OCI-LY1 (cell line): ENCODE data around the gene DGKG.

Experiments used
- H2AFZ ChIP-seq: fragments of 200-600 bp; sonication (generic), shearing (Covaris generic); 2 replicates; pipeline ENCODE4 v1.6.0; 2014; ENCODE audit warnings: antibody characterized with exemption, mild to moderate bottlenecking, low read length
- H3F3A ChIP-seq: fragments of 200-600 bp; sonication (generic), shearing (Covaris generic); 2 replicates; pipeline ENCODE4 v1.6.0; 2014; ENCODE audit warnings: mild to moderate bottlenecking, antibody characterized with exemption, low read length, moderate library complexity; ENCODE audit not compliant: insufficient read depth
- H3K27ac ChIP-seq: fragments of 200-600 bp; sonication (generic); 2 replicates; pipeline ENCODE4 v1.5.1; 2014; ENCODE audit warnings: low read length, mixed run types, mild to moderate bottlenecking, low read depth; ENCODE audit not compliant: poor library complexity, severe bottlenecking
- H3K27me3 ChIP-seq: fragments of 200-600 bp; sonication (generic); 2 replicates; pipeline ENCODE4 v1.6.0; 2014; ENCODE audit warnings: antibody characterized with exemption, mild to moderate bottlenecking, low read length, moderate library complexity; ENCODE audit not compliant: insufficient read depth
- H3K36me3 ChIP-seq: fragments of 200-600 bp; sonication (generic); 2 replicates; pipeline ENCODE4 v1.6.1; 2014; ENCODE audit warnings: mild to moderate bottlenecking, antibody characterized with exemption, low read length, moderate library complexity, mixed read lengths; ENCODE audit not compliant: insufficient read depth
- H3K4me1 ChIP-seq: fragments of 200-600 bp; sonication (generic); 2 replicates; pipeline ENCODE4 v1.5.1; 2014; ENCODE audit warnings: mild to moderate bottlenecking, low read length, moderate library complexity; ENCODE audit not compliant: insufficient read depth, severe bottlenecking
- H3K4me2 ChIP-seq: fragments of 200-600 bp; sonication (generic), shearing (Covaris generic); 2 replicates; pipeline ENCODE4 v1.6.1; 2014; ENCODE audit warnings: low read length
- H3K4me3 ChIP-seq: fragments of 200-600 bp; sonication (generic); 2 replicates; pipeline ENCODE4 v1.5.1; 2014; ENCODE audit warnings: low read length, low read depth, mild to moderate bottlenecking, mixed read lengths; ENCODE audit not compliant: poor library complexity, severe bottlenecking
- H3K79me2 ChIP-seq: fragments of 200-600 bp; shearing (Covaris generic); 2 replicates; pipeline ENCODE4 v1.6.1; 2016; ENCODE audit warnings: mixed run types, low read length, mixed read lengths; ENCODE audit not compliant: insufficient read depth
- H3K9ac ChIP-seq: fragments of 200-600 bp; sonication (generic), shearing (Covaris generic); 2 replicates; pipeline ENCODE4 v1.6.1; 2014; ENCODE audit warnings: mild to moderate bottlenecking, low read length, mixed read lengths
- H3K9me2 ChIP-seq: fragments of 200-600 bp; sonication (generic), shearing (Covaris generic); 2 replicates; pipeline ENCODE4 v1.6.1; 2014; ENCODE audit warnings: low read depth, mild to moderate bottlenecking, low read length, mixed read lengths
- H3K9me3 ChIP-seq: fragments of 200-600 bp; shearing (Covaris generic); 2 replicates; pipeline ENCODE4 v1.6.1; 2014; ENCODE audit warnings: low read length, mixed read lengths
- H4K20me1 ChIP-seq: fragments of 200-600 bp; sonication (generic), shearing (Covaris generic); 2 replicates; pipeline ENCODE4 v1.6.0; 2016; ENCODE audit warnings: mild to moderate bottlenecking, low read length; ENCODE audit not compliant: insufficient read depth
- CTCF ChIP-seq: fragments of 200-600 bp; sonication (generic), shearing (Covaris generic); IDR thresholded peaks from 2 replicates; pipeline ENCODE4 v1.5.1; 2017; ENCODE audit warnings: mild to moderate bottlenecking, antibody characterized with exemption, low read length, moderate library complexity, mixed read lengths
- EZH2 ChIP-seq: fragments of 200-600 bp; sonication (generic), shearing (Covaris generic); IDR thresholded peaks from 2 replicates; pipeline ENCODE4 v1.8.0; 2017; ENCODE audit warnings: borderline replicate concordance, mixed run types, mild to moderate bottlenecking, antibody characterized with exemption, low read length, moderate library complexity, mixed read lengths

Gene DGKG

GRCh38 chr3:186207515-186207914 lies 154.5 kb downstream of the DGKG start:
- no peak overlapping the region for H3K27ac ChIP-seq
- TF ChIP-seq CTCF (no peak), EZH2 (no peak)
- no peaks in the 10 kb centered on the region for H3K27me3 ChIP-seq

GRCh38 chr3:186200726-186201125 lies 161.3 kb downstream of the DGKG start:
- Histone ChIP-seq H3K4me3 (no peak overlapping the region), H3K27me3 (peaks cover 1% of the 10 kb centered on the region; the same call in 1 of the 2 replicates), H3K4me1 (no peaks in the 10 kb centered on the region), H3F3A (no peaks in the 10 kb centered on the region), H3K79me2 (no peaks in the 10 kb centered on the region), H3K27ac (no peak overlapping the region), H3K9me3 (no peaks in the 10 kb centered on the region), H3K9me2 (no peaks in the 10 kb centered on the region), H4K20me1 (no peaks in the 10 kb centered on the region), H3K4me2 (no peak overlapping the region), H2AFZ (no peak overlapping the region), H3K9ac (no peak overlapping the region), H3K36me3 (no peaks in the 10 kb centered on the region)
- no peak for TF ChIP-seq EZH2
- TF ChIP-seq CTCF: no peak

More at GRCh38 chr3:186207515-186207914, 154.5 kb downstream of the DGKG start:
- H3K9me3 ChIP-seq: no peaks in the 10 kb centered on the region
- H2AFZ ChIP-seq: no peak overlapping the region
- H3K9ac ChIP-seq: no peak overlapping the region
- H3K36me3 ChIP-seq: no peaks in the 10 kb centered on the region
- no peaks in the 10 kb centered on the region for H3K79me2 ChIP-seq
- H4K20me1 ChIP-seq: no peaks in the 10 kb centered on the region
- H3K9me2 ChIP-seq: no peaks in the 10 kb centered on the region
- H3K4me1 ChIP-seq: peaks cover 6% of the 10 kb centered on the region
- no peaks in the 10 kb centered on the region for H3F3A ChIP-seq
- no peak overlapping the region for H3K4me3 ChIP-seq
- no peak overlapping the region for H3K4me2 ChIP-seq

GRCh38 chr3:186198442-186198841 lies 163.6 kb downstream of the DGKG start:
- H3K4me3 ChIP-seq: no peak overlapping the region
- H3K79me2 ChIP-seq: no peaks in the 10 kb centered on the region
- no peak overlapping the region for H3K9ac ChIP-seq
- no peaks in the 10 kb centered on the region for H3F3A ChIP-seq
- no peak for TF ChIP-seq EZH2
- no peak for TF ChIP-seq CTCF
- H3K27me3 ChIP-seq: peaks cover 6% of the 10 kb centered on the region; the same call in 1 of the 2 replicates
- H3K27ac ChIP-seq: no peak overlapping the region
- H3K4me2 ChIP-seq: no peak overlapping the region
- no peaks in the 10 kb centered on the region for H4K20me1 ChIP-seq
- no peaks in the 10 kb centered on the region for H3K36me3 ChIP-seq
- no peak overlapping the region for H2AFZ ChIP-seq
- H3K4me1 ChIP-seq: no peaks in the 10 kb centered on the region
- no peaks in the 10 kb centered on the region for H3K9me3 ChIP-seq
- H3K9me2 ChIP-seq: no peaks in the 10 kb centered on the region
